ENCODE measurements around the gene CD247.
A peak's percentile ranks its signal among the peaks of the same experiment; 100 is the strongest.
"Not testable (repeated sequence)": the region's sequence is repeated elsewhere in the genome, so short reads cannot be mapped to it uniquely, and the experiment has no call there.

The CD247 gene

GRCh38 chr1:167518331-167518700 is at the start of gene CD247:
Gene CD247 (minus strand): TSS chr1:167518529. CDS start chr1:167518465, 64 bp downstream.
- DNase-seq = peak; percentile 71

GRCh38 chr1:167567663-167568062 is 49.3 kb upstream of the CD247 start:
- DNase-seq = no peak

- DNase-seq = no peak
Measured at GRCh38 chr1:167566766-167567165, 48.4 kb upstream of the CD247 start.

- no peak for DNase-seq
Measured at GRCh38 chr1:167565922-167566321, 47.6 kb upstream of the CD247 start.

- DNase-seq = no peak
Measured at GRCh38 chr1:167564612-167565270, 46.4 kb upstream of the CD247 start.

- DNase-seq = no peak
Measured at GRCh38 chr1:167563579-167564246, 45.4 kb upstream of the CD247 start.

GRCh38 chr1:167562702-167563101 is 44.4 kb upstream of the CD247 start:
- DNase-seq = no peak

GRCh38 chr1:167561753-167562152 is 43.4 kb upstream of the CD247 start:
- no peak for DNase-seq

- peak; percentile 68 for DNase-seq
Measured at GRCh38 chr1:167555971-167556714, 37.8 kb upstream of the CD247 start.

- DNase-seq = not testable (repeated sequence)
Measured at GRCh38 chr1:167555072-167555471, 36.7 kb upstream of the CD247 start.

- DNase-seq = no peak
Measured at GRCh38 chr1:167554028-167554779, 35.9 kb upstream of the CD247 start.

- peak; percentile 86 for DNase-seq
Measured at GRCh38 chr1:167553136-167554027, 35.1 kb upstream of the CD247 start, which contains the start of gene CREG1. Gene CREG1 (minus strand): TSS chr1:167553762.

- DNase-seq = no peak
Measured at GRCh38 chr1:167551362-167551761, 33.0 kb upstream of the CD247 start.

GRCh38 chr1:167548059-167548932 is 30.0 kb upstream of the CD247 start:
- no peak for DNase-seq

GRCh38 chr1:167546935-167547334 is 28.6 kb upstream of the CD247 start:
- DNase-seq = no peak

GRCh38 chr1:167545349-167545748 is 27.0 kb upstream of the CD247 start:
- no peak for DNase-seq

GRCh38 chr1:167544447-167545093 is 26.2 kb upstream of the CD247 start:
- no peak for DNase-seq

- DNase-seq = no peak
Measured at GRCh38 chr1:167543199-167543990, 25.1 kb upstream of the CD247 start.
